CD14-positive monocyte (primary cell): Measurements from ENCODE around the gene GRID2. TPM values are rescaled to one million over a fixed set of nuclear protein-coding genes. Genes with fewer than 3 reads are reported as not detected.

Source experiments
- DNase-seq, 3 donors: peaks; one replicate each; pipeline ENCODE4 v3.0.0-alpha.2; 2011 to 2022
- H2AFZ ChIP-seq: 2 replicates; pipeline ENCODE4 v1.6.0; 2012; ENCODE audit warnings: mild to moderate bottlenecking, low read depth, low read length, inconsistent platforms; ENCODE audit not compliant: insufficient read depth, poor library complexity, severe bottlenecking
- H3K27ac ChIP-seq, 2 donors: 1 replicate in 1 of 2; 2 replicates in 1 of 2; pipeline ENCODE4 v1.5.1; 2012 to 2013; ENCODE audit warnings: low read length in 2 of 2, control low read depth in 1 of 2, inconsistent platforms in 1 of 2, low read depth in 1 of 2, mild to moderate bottlenecking in 1 of 2
- H3K27me3 ChIP-seq, 2 donors: one replicate each; pipeline versions ENCODE4 v1.6.0 to v1.6.1; 2011 to 2013; ENCODE audit warnings: low read length in 2 of 2; ENCODE audit not compliant: control insufficient read depth in 2 of 2, insufficient read depth in 2 of 2
- H3K36me3 ChIP-seq, 2 donors: replicated peaks in 1 of 2; 1 replicate in 1 of 2; 2 replicates in 1 of 2; pipeline versions ENCODE4 v1.5.1 to v1.6.1; 2012 to 2013; ENCODE audit warnings: low read length in 2 of 2, control low read depth in 1 of 2, inconsistent platforms in 1 of 2, mild to moderate bottlenecking in 1 of 2; ENCODE audit not compliant: insufficient read depth in 2 of 2, control insufficient read depth in 1 of 2
- H3K4me1 ChIP-seq, 2 donors: 1 replicate in 1 of 2; 2 replicates in 1 of 2; pipeline versions ENCODE4 v1.5.1 to v1.6.1; 2012 to 2013; ENCODE audit warnings: low read length in 2 of 2, control low read depth in 1 of 2, inconsistent platforms in 1 of 2, mild to moderate bottlenecking in 1 of 2, moderate library complexity in 1 of 2; ENCODE audit not compliant: insufficient read depth in 2 of 2, control insufficient read depth in 1 of 2
- H3K4me2 ChIP-seq: replicated peaks from 2 replicates; pipeline ENCODE3; 2012; ENCODE audit warnings: low read length, moderate library complexity, mild to moderate bottlenecking; ENCODE audit not compliant: poor library complexity, severe bottlenecking; ENCODE audit errors: extremely low read depth
- H3K4me3 ChIP-seq, 3 experiments: fragments of 200-600 bp in 1 of 3; sonication (generic) in 1 of 3; replicated peaks in 1 of 3; 1 replicate in 2 of 3; 2 replicates in 1 of 3; pipeline ENCODE4 v1.5.1; 2011 to 2013; ENCODE audit warnings: low read length in 3 of 3, mild to moderate bottlenecking in 3 of 3, control low read depth in 2 of 3, low read depth in 2 of 3, inconsistent platforms in 1 of 3, moderate library complexity in 1 of 3
- H3K79me2 ChIP-seq: 2 replicates; pipeline ENCODE4 v1.6.0; 2012; ENCODE audit warnings: mild to moderate bottlenecking, control low read depth, inconsistent platforms, low read length, moderate library complexity; ENCODE audit not compliant: insufficient read depth
- H3K9ac ChIP-seq: 2 replicates; pipeline ENCODE4 v1.6.0; 2017; ENCODE audit warnings: low read length, mild to moderate bottlenecking; ENCODE audit not compliant: insufficient read depth, poor library complexity, severe bottlenecking
- H3K9me3 ChIP-seq, 2 donors: replicated peaks in 1 of 2; 1 replicate in 1 of 2; 2 replicates in 1 of 2; pipeline versions ENCODE4 v1.5.1 to v1.6.1; 2012 to 2013; ENCODE audit warnings: low read length in 2 of 2, control low read depth in 1 of 2; ENCODE audit not compliant: control insufficient read depth in 1 of 2, insufficient read depth in 1 of 2
- H4K20me1 ChIP-seq: 2 replicates; pipeline ENCODE4 v1.6.0; 2012; ENCODE audit warnings: mild to moderate bottlenecking, low read length, control low read depth, moderate library complexity; ENCODE audit not compliant: insufficient read depth
- H3K27ac Mint-ChIP-seq, 7 donors: one replicate each; pipeline ENCODE4 v1.8.0; 2020; ENCODE audit warnings: mild to moderate bottlenecking in 7 of 7, mixed read lengths in 7 of 7, moderate library complexity in 6 of 7, inconsistent platforms in 2 of 7
- H3K27me3 Mint-ChIP-seq, 3 donors: one replicate each; pipeline ENCODE4 v1.8.0; 2021 to 2022; ENCODE audit warnings: low read depth in 3 of 3, mild to moderate bottlenecking in 3 of 3, mixed read lengths in 3 of 3, moderate library complexity in 3 of 3, inconsistent platforms in 1 of 3
- H3K36me3 Mint-ChIP-seq, 2 donors: one replicate each; pipeline ENCODE4 v1.8.0; 2020; ENCODE audit warnings: mixed read lengths in 2 of 2, inconsistent platforms in 1 of 2, mild to moderate bottlenecking in 1 of 2
- H3K4me1 Mint-ChIP-seq: one replicate; pipeline ENCODE4 v1.8.0; 2020; ENCODE audit warnings: mild to moderate bottlenecking, mixed read lengths
- H3K4me3 Mint-ChIP-seq, 2 donors: one replicate each; pipeline ENCODE4 v1.8.0; 2020; ENCODE audit warnings: mild to moderate bottlenecking in 2 of 2, mixed read lengths in 2 of 2, moderate library complexity in 1 of 2
- H3K9me3 Mint-ChIP-seq, 7 donors: one replicate each; pipeline ENCODE4 v1.8.0; 2020 to 2022; ENCODE audit warnings: mixed read lengths in 7 of 7, mild to moderate bottlenecking in 6 of 7, moderate library complexity in 6 of 7, inconsistent platforms in 2 of 7
- CTCF ChIP-seq: fragments of 200-600 bp; IDR thresholded peaks from one replicate; pipeline ENCODE4 v1.8.0; 2022; ENCODE audit warnings: antibody characterized with exemption, mild to moderate bottlenecking
- WGBS: methylation state at CpG from one replicate; pipeline ENCODE4 v1.1.5; 2013; ENCODE audit warnings: missing lambda C conversion rate; ENCODE audit not compliant: insufficient coverage; 5-methylcytosine and 5-hydroxymethylcytosine counted together
- intact Hi-C, 2 donors: fragments of 100-400 bp; cut with micrococcal nuclease; formaldehyde crosslinking; loops; one replicate each; pipeline versions ENCODE4 v1.15.0 to v1.15.1; 2023
- polyA plus RNA-seq, 3 donors: library from polyadenylated mRNA; depleted of rRNA in 1 of 3; unstranded in 2 of 3; stranded (reverse) in 1 of 3; fragments of 300-500 nt in 2 of 3; fragments of >200 nt in 1 of 3; fragmentation: Illumina TruSeq in 2 of 3; gene quantifications; 1 replicate in 2 of 3; 2 replicates in 1 of 3; pipeline ENCODE4 v1.2.3, GENCODE V29; 2012 to 2021

Gene GRID2
- polyA plus RNA-seq, 3 donors, result not detected

DNA sequence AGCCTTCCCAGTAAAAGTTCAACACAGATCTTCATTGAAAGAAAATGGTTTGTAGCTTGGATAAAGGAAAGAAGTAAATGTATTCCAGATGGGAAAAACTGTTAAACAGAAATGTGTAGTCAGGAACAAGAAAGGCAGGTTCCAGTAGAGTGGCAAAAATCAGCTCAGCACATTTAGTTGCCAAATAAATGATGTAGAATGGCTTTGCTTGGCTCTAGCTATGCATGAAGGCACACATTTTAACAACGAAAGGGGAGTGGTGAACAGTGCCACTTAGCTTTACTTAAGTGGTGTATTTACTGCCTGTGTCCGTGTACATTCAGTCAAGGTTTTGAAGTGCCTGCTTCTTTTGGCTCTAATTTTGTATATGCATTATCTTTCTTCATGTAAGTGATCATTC is 880.3 kb downstream of the GRID2 start:
- Mint-ChIP-seq H3K27me3 (peaks cover 0 to 2% (median 0%) of the 10 kb centered on the region in 3 donors), H3K4me1 (no peaks in the 10 kb centered on the region), H3K9me3 (peaks cover 0 to 4% (median 0%) of the 10 kb centered on the region in 7 donors), H3K27ac (no peak overlapping the region), H3K4me3 (no peak overlapping the region), H3K36me3 (no peaks in the 10 kb centered on the region)
- H3K9ac ChIP-seq, result no peak overlapping the region
- intact Hi-C loops, result no loop called here
- no peak overlapping the region for H3K4me2 ChIP-seq
- H4K20me1 ChIP-seq, result no peaks in the 10 kb centered on the region
- H3K36me3 ChIP-seq, result no peaks in the 10 kb centered on the region
- no peaks in the 10 kb centered on the region for H3K4me1 ChIP-seq
- 100% methylated on average over 1 of the region's 2 CpGs for WGBS
- H3K27me3 ChIP-seq, result no peaks in the 10 kb centered on the region
- no peak overlapping the region for H3K4me3 ChIP-seq
- no peak overlapping the region for H3K27ac ChIP-seq
- no peak for DNase-seq
- no peak for TF ChIP-seq CTCF
- H3K79me2 ChIP-seq, result no peaks in the 10 kb centered on the region
- no peak overlapping the region for H2AFZ ChIP-seq
- no peaks in the 10 kb centered on the region for H3K9me3 ChIP-seq

- WGBS, result no CpG with 5 or more reads among the region's 1 CpG
- H3K9ac ChIP-seq, result no peak overlapping the region
- H3K27me3 Mint-ChIP-seq, result peaks cover 0 to 2% (median 0%) of the 10 kb centered on the region in 3 donors
These were observed 883.1 kb downstream of the GRID2 start for GRCh38 chr4:93186846-93187245.

More at GRCh38 chr4:93186846-93187245, 883.1 kb downstream of the GRID2 start:
- Histone ChIP-seq H3K9me3 (no peaks in the 10 kb centered on the region), H3K36me3 (no peaks in the 10 kb centered on the region), H3K4me2 (no peak overlapping the region), H3K4me1 (no peaks in the 10 kb centered on the region), H3K27me3 (no peaks in the 10 kb centered on the region), H3K27ac (no peak overlapping the region), H2AFZ (no peak overlapping the region), H3K79me2 (no peaks in the 10 kb centered on the region), H4K20me1 (no peaks in the 10 kb centered on the region), H3K4me3 (no peak overlapping the region)
- no peak overlapping the region for H3K27ac Mint-ChIP-seq
- DNase-seq, result no peak
- intact Hi-C loops, result no loop called here
- no peaks in the 10 kb centered on the region for H3K4me1 Mint-ChIP-seq
- no peak overlapping the region for H3K4me3 Mint-ChIP-seq
- no peaks in the 10 kb centered on the region for H3K36me3 Mint-ChIP-seq
- H3K9me3 Mint-ChIP-seq, result peaks cover 0 to 4% (median 0%) of the 10 kb centered on the region in 7 donors
- no peak for TF ChIP-seq CTCF
